GM19193 (cell line): ENCODE measurements around the gene CCDC34.
A peak's percentile ranks its signal among the peaks of the same experiment; 100 is the strongest.

Experiments
- POLR2A ChIP-seq: IDR thresholded peaks from 4 replicates; pipeline ENCODE4 v1.6.1; 2011; ENCODE audit not compliant: insufficient read depth, insufficient read length; ENCODE audit errors: extremely low read depth

The CCDC34 gene

GRCh38 chr11:27362749-27363575 lies at the start of gene CCDC34:
CCDC34 (minus strand) TSS chr11:27363215; CDS start chr11:27363194, 21 bp downstream.
- TF ChIP-seq POLR2A, result peak; percentile 67

- TF ChIP-seq POLR2A, result no peak
Measured at GRCh38 chr11:27412192-27412691, 49.2 kb upstream of the CCDC34 start.

- no peak for TF ChIP-seq POLR2A
Measured at GRCh38 chr11:27411328-27411727, 48.3 kb upstream of the CCDC34 start.

GRCh38 chr11:27410272-27410671 lies 47.3 kb upstream of the CCDC34 start:
- no peak for TF ChIP-seq POLR2A

- TF ChIP-seq POLR2A, result no peak
Measured at GRCh38 chr11:27409742-27410141, 46.7 kb upstream of the CCDC34 start.

GRCh38 chr11:27409049-27409448 lies 46.0 kb upstream of the CCDC34 start:
- TF ChIP-seq POLR2A, result no peak

- no peak for TF ChIP-seq POLR2A
Measured at GRCh38 chr11:27408246-27408800, 45.3 kb upstream of the CCDC34 start.

- no peak for TF ChIP-seq POLR2A
Measured at GRCh38 chr11:27406498-27407354, 43.7 kb upstream of the CCDC34 start.

- TF ChIP-seq POLR2A, result no peak
Measured at GRCh38 chr11:27405134-27405533, 42.1 kb upstream of the CCDC34 start.

GRCh38 chr11:27404427-27404826 lies 41.4 kb upstream of the CCDC34 start:
- TF ChIP-seq POLR2A, result no peak

- no peak for TF ChIP-seq POLR2A
Measured at GRCh38 chr11:27403195-27403594, 40.2 kb upstream of the CCDC34 start.

- no peak for TF ChIP-seq POLR2A
Measured at GRCh38 chr11:27402450-27402849, 39.4 kb upstream of the CCDC34 start.

- no peak for TF ChIP-seq POLR2A
Measured at GRCh38 chr11:27401833-27402316, 38.9 kb upstream of the CCDC34 start.

GRCh38 chr11:27401280-27401832 lies 38.3 kb upstream of the CCDC34 start:
- TF ChIP-seq POLR2A, result no peak

GRCh38 chr11:27398400-27398770 lies 35.4 kb upstream of the CCDC34 start:
- TF ChIP-seq POLR2A, result no peak
